Activated gamma-delta T cell (primary cell): ENCODE measurements around the gene ARHGEF37.

Experiments
- DNase-seq: peaks from one replicate; lab custom pipeline; 2025; lab: John Stamatoyannopoulos, UW

ARHGEF37 gene

GRCh38 chr5:149628221-149628620 is 46.9 kb downstream of the ARHGEF37 start:
- no peak for DNase-seq

GRCh38 chr5:149628846-149629388 is 47.6 kb downstream of the ARHGEF37 start:
- no peak for DNase-seq

GRCh38 chr5:149629421-149629820 is 48.1 kb downstream of the ARHGEF37 start:
- no peak for DNase-seq

GRCh38 chr5:149630337-149630736 is 49.0 kb downstream of the ARHGEF37 start:
- no peak for DNase-seq

- no peak for DNase-seq
These were observed 50.2 kb downstream of the ARHGEF37 start for GRCh38 chr5:149631506-149631905.

GRCh38 chr5:149632311-149633251 is 51.3 kb downstream of the ARHGEF37 start:
- DNase-seq: no peak

GRCh38 chr5:149633476-149634350 is 52.4 kb downstream of the ARHGEF37 start:
- no peak for DNase-seq

- no peak for DNase-seq
These were observed 54.1 kb downstream of the ARHGEF37 start for GRCh38 chr5:149635394-149635793.

GRCh38 chr5:149636191-149636860 is 55.0 kb downstream of the ARHGEF37 start:
- no peak for DNase-seq

GRCh38 chr5:149636861-149637246 is 55.6 kb downstream of the ARHGEF37 start:
- DNase-seq: no peak

- no peak for DNase-seq
These were observed 56.8 kb downstream of the ARHGEF37 start for GRCh38 chr5:149638136-149638535.

- no peak for DNase-seq
These were observed 57.4 kb downstream of the ARHGEF37 start for GRCh38 chr5:149638546-149639241.

GRCh38 chr5:149639737-149640136 is 58.4 kb downstream of the ARHGEF37 start:
- no peak for DNase-seq

GRCh38 chr5:149640350-149640999 is 59.2 kb downstream of the ARHGEF37 start:
- no peak for DNase-seq

GRCh38 chr5:149641000-149641576 is 59.8 kb downstream of the ARHGEF37 start:
- no peak for DNase-seq

- DNase-seq: no peak
These were observed 60.3 kb downstream of the ARHGEF37 start for GRCh38 chr5:149641600-149641999.

GRCh38 chr5:149643781-149644180 is 62.5 kb downstream of the ARHGEF37 start:
- no peak for DNase-seq

- DNase-seq: no peak
These were observed 63.3 kb downstream of the ARHGEF37 start for GRCh38 chr5:149644629-149645028.

- DNase-seq: no peak
These were observed 63.9 kb downstream of the ARHGEF37 start for GRCh38 chr5:149645236-149645635.

- no peak for DNase-seq
These were observed 64.4 kb downstream of the ARHGEF37 start for GRCh38 chr5:149645725-149646124.
